GM21825 (cell line): ENCODE results near the gene HHAT.

Experiments used
- ATAC-seq: cut with Tn5 transposase; IDR thresholded peaks from one replicate; pipeline ENCODE4 v1.9.1; 2021; ENCODE audit warnings: mild to moderate bottlenecking, moderate library complexity; ENCODE audit not compliant: unreplicated experiment

The HHAT gene

DNA sequence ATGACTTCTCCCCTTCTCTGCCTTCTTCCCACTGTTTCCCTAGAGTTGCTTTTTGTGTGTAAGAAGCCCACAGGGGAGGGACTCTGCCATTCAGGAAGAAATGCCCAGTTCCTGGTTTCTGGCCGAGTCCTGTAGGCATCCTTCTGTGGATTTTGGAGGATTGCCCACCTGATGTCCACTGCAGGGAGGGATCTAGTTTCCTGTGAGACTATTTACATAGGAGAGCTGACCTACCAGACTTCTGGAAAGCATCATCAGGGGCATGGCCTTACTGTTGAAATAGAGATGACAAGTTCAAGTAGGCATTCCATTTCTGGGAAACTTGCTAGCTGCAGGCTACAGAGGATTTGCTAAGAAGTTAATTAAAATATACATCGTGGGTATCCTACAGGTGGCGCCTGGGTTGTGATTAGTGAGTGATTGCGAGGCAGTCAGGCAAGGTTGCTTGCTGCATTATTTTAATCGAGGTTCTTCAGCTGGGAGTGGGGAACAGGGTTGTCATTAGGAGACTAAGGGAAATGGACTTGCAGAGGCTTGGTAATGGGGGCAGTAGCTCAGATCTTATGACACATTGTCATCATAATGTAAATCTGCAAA, 148.7 kb downstream of the HHAT start:
- no peak for ATAC-seq

DNA sequence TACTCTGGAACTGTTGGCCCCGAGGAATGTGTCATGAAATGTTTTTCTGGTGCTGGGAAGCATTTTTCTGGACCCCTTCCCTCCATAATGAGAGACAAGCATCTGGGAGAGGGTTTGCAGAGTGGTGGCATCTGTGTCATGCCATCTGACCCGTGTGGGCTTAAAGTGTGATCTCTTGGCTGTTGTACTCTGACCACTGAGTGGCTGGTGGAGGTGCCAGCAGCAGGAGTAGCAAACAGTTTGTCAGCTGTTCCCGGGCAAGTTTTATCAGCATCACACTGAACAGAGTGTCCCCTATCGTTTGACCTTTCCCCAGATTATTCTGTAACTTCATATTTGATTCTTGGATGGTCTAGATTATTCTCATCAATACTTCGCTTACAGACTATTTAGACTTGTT, 150.1 kb downstream of the HHAT start:
- no peak for ATAC-seq

DNA sequence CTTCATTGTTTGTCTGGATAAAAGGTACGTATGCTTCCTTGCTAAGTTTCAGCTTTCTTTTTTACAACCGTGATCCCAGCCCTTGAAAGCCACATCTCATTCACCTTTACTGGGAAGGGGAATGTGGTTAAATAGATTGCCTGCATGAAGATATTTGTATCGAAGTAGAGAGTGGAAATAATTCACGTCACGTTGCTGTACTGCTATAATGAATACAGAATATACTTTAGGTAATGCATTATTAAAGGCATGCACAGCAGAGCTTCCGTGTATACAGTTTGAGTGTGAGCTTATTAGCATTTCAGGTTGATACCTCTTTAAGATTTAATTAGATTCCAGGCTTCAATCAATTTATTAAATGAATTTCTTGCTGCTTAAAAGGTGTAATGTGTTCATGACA, 153.8 kb downstream of the HHAT start:
- no peak for ATAC-seq

GRCh38 chr1:210482945-210483617, 154.4 kb downstream of the HHAT start:
- ATAC-seq: no peak

GRCh38 chr1:210483821-210484220, 155.1 kb downstream of the HHAT start:
- no peak for ATAC-seq

GRCh38 chr1:210487021-210487420, 158.3 kb downstream of the HHAT start:
- no peak for ATAC-seq

DNA sequence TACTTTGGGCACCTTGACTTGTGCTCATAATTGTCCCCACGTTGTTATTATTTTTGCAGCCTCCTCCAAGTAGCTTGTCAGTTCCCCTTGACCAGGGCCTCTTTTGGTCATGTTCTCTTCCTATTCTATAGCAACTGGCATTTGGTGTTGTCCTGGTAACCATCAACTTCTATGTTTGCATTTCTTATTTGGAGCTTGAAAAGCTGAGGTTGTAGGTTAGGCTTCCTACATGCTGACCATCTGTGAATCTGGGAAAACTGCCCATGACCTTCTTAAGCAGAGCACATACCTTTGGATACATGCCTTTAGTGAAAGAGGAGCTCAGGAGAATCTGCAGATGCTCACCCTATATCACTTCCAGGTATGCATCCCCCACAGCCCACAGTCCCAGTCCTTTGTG, 160.8 kb downstream of the HHAT start:
- no peak for ATAC-seq

GRCh38 chr1:210490781-210491180, 162.1 kb downstream of the HHAT start:
- ATAC-seq: no peak

GRCh38 chr1:210496063-210496462, 167.4 kb downstream of the HHAT start:
- no peak for ATAC-seq

- ATAC-seq: no peak
These were observed 171.3 kb downstream of the HHAT start for GRCh38 chr1:210499956-210500355.

DNA sequence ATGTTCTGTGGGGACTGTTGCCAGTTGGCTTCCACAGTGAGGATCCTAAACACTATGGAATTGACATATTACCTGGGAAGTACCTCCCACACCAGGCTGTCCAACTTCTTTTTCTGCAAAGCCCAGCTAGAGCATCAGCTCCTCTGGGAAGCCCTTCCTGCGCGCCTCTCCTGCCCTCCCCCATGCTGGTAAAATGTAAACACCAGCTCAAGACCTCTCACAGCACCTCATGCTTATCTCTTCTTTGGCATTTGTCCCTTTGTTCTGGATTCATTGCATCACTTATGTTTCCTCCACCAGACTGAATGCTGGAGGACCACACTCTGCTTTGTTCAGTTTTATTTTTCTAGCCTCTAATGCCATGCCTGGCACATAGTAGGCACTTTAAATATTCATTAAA, 172.1 kb downstream of the HHAT start:
- ATAC-seq: no peak

DNA sequence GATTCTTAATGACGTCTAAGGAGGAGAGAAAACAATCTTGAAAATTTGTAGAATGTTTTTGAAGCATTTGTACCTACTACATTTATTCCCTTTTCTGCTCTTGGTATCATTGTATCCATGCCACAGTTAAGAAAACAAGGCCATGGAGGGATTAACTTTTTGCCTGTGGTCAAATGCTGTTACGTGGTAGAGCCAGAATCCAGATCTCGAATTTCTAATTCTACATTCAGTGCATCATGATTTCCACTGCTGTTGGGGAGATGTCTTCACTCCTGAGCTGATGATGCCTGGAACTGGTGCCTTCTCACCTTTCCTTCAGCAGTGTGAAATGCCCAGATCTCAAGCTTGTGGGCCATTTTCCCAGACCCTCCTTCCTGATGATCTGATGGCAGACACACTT, 175.6 kb downstream of the HHAT start:
- no peak for ATAC-seq

- ATAC-seq: no peak
These were observed 177.1 kb downstream of the HHAT start for GRCh38 chr1:210505601-210506496.

DNA sequence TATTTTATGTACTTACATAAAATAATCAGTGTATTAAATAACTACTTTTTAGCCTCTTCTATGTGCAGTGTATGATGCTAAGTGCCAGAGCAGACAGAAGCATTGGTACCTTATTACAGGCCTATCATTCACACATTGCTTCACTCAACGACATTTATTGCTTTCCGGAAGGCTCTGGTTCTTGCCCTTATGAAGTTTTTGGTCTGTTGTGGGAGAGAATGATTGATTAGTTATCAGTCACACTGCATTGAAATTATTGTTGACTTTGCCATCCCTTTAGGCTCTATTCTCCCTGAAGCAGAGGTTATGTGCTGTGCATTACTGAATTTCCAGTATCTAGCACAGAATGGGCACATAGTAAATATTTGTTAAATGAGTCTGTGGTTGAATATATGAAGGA, 178.0 kb downstream of the HHAT start:
- no peak for ATAC-seq

DNA sequence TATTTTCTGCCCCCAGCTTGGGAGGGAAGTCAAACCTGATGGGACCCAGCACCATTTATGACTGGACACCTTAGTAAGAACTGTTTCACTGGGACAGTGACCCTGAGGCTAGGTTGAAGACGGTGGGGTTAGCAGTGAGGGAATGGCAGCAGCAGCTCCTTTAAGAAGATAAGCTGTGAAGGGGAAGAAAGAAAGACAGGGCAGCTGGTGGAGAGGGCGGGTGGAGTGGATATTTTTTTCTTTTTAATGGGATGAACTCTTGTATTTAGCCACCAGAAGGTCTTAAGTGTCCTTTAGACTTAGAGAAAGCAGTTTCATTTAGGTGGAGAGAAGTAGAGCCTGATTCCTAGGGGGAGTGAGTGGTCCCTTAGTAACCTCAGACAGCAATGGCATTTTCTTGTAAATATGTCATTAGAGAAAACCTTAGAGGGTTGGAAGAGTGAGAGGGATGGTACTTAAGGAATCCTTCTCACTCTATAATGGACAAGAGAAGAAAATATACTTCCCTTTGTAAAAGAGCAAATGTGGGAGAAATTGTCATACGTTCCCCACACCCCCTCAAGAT, 187.5 kb downstream of the HHAT start:
- no peak for ATAC-seq

GRCh38 chr1:210516697-210517459, 188.2 kb downstream of the HHAT start:
- ATAC-seq: no peak

GRCh38 chr1:210523830-210524229, 195.1 kb downstream of the HHAT start:
- no peak for ATAC-seq

DNA sequence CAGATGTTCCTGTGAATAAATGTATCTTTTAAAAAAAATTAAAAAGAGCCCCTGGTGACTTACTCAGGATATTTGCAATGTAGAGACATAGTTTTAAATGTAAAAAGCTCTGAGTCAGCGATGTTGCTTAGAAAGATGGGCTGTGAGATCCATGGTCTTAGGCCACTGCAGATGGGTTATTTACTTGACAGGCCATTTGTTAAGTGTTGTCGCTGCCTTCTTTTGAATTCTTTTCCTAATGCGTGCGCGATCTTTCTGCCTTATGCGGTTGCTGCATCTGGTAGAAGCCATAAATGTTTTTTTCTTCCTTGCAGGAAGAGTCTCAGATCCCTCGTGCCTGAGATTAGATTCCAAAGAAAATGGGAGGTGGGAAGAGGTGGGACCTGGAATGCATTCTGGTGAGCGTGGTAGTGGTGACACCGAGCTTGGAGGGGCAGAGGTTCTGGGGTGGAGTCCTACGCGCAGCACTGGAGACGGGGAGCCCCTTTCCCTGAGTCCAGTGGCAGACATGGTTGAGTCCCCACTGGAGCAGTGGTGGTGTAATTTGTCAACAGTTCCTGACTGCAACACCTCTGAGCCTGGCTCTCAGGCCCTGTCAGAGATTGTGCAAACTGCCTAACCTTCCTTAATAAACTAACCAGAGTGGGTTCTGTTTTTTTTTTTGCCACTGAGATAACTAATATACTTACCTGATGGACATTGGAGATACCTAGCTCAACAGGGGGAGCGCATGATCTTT, 197.2 kb downstream of the HHAT start:
- no peak for ATAC-seq

GRCh38 chr1:210527091-210527490, 198.4 kb downstream of the HHAT start:
- ATAC-seq: no peak
